ENCODE results near the gene BTNL9. TPM values are rescaled to one million over a fixed set of nuclear protein-coding genes. Genes with fewer than 3 reads are reported as not detected.
"Not testable (repeated sequence)": the region's sequence is repeated elsewhere in the genome, so short reads cannot be mapped to it uniquely, and the experiment has no call there.

BTNL9 gene
- 0.18 and 1.3 TPM in 2 replicates for total RNA-seq (2014; rRNA removed; shearing (Covaris generic))
- polyA plus RNA-seq (2015; cell fraction: cytosol; rRNA removed), result not detected in 2 replicates
- 0.98 and 1.8 TPM in 2 replicates for polyA plus RNA-seq (2015; cell fraction: nucleus; rRNA removed)

GRCh38 chr5:181039931-181040630, at the start of gene BTNL9:
Gene BTNL9, plus strand, starts transcription at chr5:181040266. Its CDS starts 5,224 bp downstream, at chr5:181045490.
- DNase-seq (ENCODE audit: low read depth), result no peak

GRCh38 chr5:180990882-180991242, 49.2 kb upstream of the BTNL9 start:
- DNase-seq (ENCODE audit: low read depth), result no peak

- DNase-seq (ENCODE audit: low read depth), result no peak
Observed at GRCh38 chr5:181001947-181002346, 38.1 kb upstream of the BTNL9 start.

- DNase-seq (ENCODE audit: low read depth), result no peak
Observed at GRCh38 chr5:181005791-181006190, 34.3 kb upstream of the BTNL9 start.

- no peak for DNase-seq (ENCODE audit: low read depth)
Observed at GRCh38 chr5:181008136-181008535, 31.9 kb upstream of the BTNL9 start.

GRCh38 chr5:181010018-181010417, 30.0 kb upstream of the BTNL9 start:
- DNase-seq (ENCODE audit: low read depth), result not testable (repeated sequence)

- not testable (repeated sequence) for DNase-seq (ENCODE audit: low read depth)
Observed at GRCh38 chr5:181014654-181015053, 25.4 kb upstream of the BTNL9 start.

GRCh38 chr5:181017448-181017847, 22.6 kb upstream of the BTNL9 start:
- DNase-seq (ENCODE audit: low read depth), result not testable (repeated sequence)

- DNase-seq (ENCODE audit: low read depth), result no peak
Observed at GRCh38 chr5:181020688-181021087, 19.4 kb upstream of the BTNL9 start.

GRCh38 chr5:181024245-181025064, 15.6 kb upstream of the BTNL9 start:
- DNase-seq (ENCODE audit: low read depth), result no peak

- DNase-seq (ENCODE audit: low read depth), result no peak
Observed at GRCh38 chr5:181027452-181028031, 12.5 kb upstream of the BTNL9 start.

GRCh38 chr5:181028032-181028819, 11.8 kb upstream of the BTNL9 start:
- DNase-seq (ENCODE audit: low read depth), result peak; percentile 11

GRCh38 chr5:181031716-181032115, 8.3 kb upstream of the BTNL9 start:
- DNase-seq (ENCODE audit: low read depth), result no peak

- peak; percentile 20 for DNase-seq (ENCODE audit: low read depth)
Observed at GRCh38 chr5:181035991-181036815, 3.9 kb upstream of the BTNL9 start.

GRCh38 chr5:181036816-181037364, 3.2 kb upstream of the BTNL9 start:
- no peak for DNase-seq (ENCODE audit: low read depth)

- DNase-seq (ENCODE audit: low read depth), result peak; percentile 25
Observed at GRCh38 chr5:181037365-181037861, 2.7 kb upstream of the BTNL9 start.

GRCh38 chr5:181039471-181039870, 595 bp upstream of the BTNL9 start:
- no peak for DNase-seq (ENCODE audit: low read depth)

- DNase-seq (ENCODE audit: low read depth), result no peak
Observed at GRCh38 chr5:181040631-181040945, 522 bp downstream of the BTNL9 start.

- no peak for DNase-seq (ENCODE audit: low read depth)
Observed at GRCh38 chr5:181041043-181041442, 977 bp downstream of the BTNL9 start.

Data from HT1080 (cell line).